Measurements from ENCODE around the gene SPNS2. TPM values are rescaled to one million over a fixed set of nuclear protein-coding genes. Genes with fewer than 3 reads are reported as not detected.

Gene SPNS2
- total RNA-seq, 1 donor from 2014 or later = 0.34 TPM

DNA sequence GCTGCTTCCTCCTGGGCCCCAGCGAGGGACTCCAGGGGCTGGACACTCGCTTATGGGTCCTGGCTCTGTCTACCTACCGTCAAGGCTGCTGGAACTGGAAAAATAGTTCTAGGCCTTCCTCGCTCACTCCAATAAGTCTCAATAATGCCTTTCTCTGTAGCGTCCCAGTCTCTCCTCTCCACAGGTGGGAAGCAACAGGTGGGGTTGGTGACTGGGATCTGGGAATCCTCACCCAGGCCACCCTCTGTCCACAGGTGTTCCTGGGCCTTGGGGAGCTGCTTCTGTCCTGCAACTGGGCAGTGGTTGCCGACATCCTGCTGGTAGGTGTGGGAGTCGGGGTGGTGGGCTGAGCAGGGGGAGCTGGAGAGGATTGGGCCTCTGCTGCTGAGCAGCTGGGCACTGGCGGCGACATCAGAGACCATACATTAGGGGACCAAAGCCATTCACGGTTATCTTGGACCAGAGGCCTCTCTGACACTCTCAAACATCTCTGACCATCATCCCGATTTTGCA lies 20.3 kb upstream of the SPNS2 start:
- Mint-ChIP-seq H3K9me3 (no peaks in the 10 kb centered on the region), H3K4me3 (peak overlapping the region; percentile 48), H3K27me3 (ENCODE audit: insufficient read depth, low read depth) (peaks cover 4% of the 10 kb centered on the region), H3K36me3 (no peaks in the 10 kb centered on the region), H3K4me1 (peaks cover 33% of the 10 kb centered on the region), H3K27ac (no peak overlapping the region)
- Histone ChIP-seq H3K4me3 (no peak overlapping the region), H3F3A (ENCODE audit: low read depth) (peaks cover 8% of the 10 kb centered on the region), H2AFZ (replicated peaks) (no peak overlapping the region), H3K4me1 (peaks cover 35% of the 10 kb centered on the region), H3K79me2 (ENCODE audit: low read depth) (no peaks in the 10 kb centered on the region), H3K4me2 (no peak overlapping the region), H3K9ac (no peak overlapping the region), H3K27ac (peak overlapping the region; percentile 58), H4K20me1 (ENCODE audit: low read depth) (no peaks in the 10 kb centered on the region), H3K27me3 (no peaks in the 10 kb centered on the region), H3K9me3 (ENCODE audit: low read depth) (no peaks in the 10 kb centered on the region), H3K36me3 (no peaks in the 10 kb centered on the region)
- DNase-seq (ENCODE audit: low spot score) = no peak
- no peak for TF ChIP-seq EZH2 (IDR thresholded peaks at IDR 0.05)
- TF ChIP-seq, protein P1, sequence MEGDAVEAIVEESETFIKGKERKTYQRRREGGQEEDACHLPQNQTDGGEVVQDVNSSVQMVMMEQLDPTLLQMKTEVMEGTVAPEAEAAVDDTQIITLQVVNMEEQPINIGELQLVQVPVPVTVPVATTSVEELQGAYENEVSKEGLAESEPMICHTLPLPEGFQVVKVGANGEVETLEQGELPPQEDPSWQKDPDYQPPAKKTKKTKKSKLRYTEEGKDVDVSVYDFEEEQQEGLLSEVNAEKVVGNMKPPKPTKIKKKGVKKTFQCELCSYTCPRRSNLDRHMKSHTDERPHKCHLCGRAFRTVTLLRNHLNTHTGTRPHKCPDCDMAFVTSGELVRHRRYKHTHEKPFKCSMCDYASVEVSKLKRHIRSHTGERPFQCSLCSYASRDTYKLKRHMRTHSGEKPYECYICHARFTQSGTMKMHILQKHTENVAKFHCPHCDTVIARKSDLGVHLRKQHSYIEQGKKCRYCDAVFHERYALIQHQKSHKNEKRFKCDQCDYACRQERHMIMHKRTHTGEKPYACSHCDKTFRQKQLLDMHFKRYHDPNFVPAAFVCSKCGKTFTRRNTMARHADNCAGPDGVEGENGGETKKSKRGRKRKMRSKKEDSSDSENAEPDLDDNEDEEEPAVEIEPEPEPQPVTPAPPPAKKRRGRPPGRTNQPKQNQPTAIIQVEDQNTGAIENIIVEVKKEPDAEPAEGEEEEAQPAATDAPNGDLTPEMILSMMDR (IDR thresholded peaks at IDR 0.05) = no peak
- no peak for TF ChIP-seq EZH2phosphoT487 (IDR thresholded peaks at IDR 0.05)

- peaks cover 8% of the 10 kb centered on the region for H3F3A ChIP-seq (ENCODE audit: low read depth)
- no peaks in the 10 kb centered on the region for H3K36me3 Mint-ChIP-seq
- no peak for DNase-seq (ENCODE audit: low spot score)
- H3K27me3 ChIP-seq = no peaks in the 10 kb centered on the region
- no peak overlapping the region for H2AFZ ChIP-seq (replicated peaks)
- H3K27me3 Mint-ChIP-seq (ENCODE audit: insufficient read depth, low read depth) = peaks cover 4% of the 10 kb centered on the region
- no peaks in the 10 kb centered on the region for H4K20me1 ChIP-seq (ENCODE audit: low read depth)
- H3K4me1 ChIP-seq = peaks cover 35% of the 10 kb centered on the region
- peaks cover 33% of the 10 kb centered on the region for H3K4me1 Mint-ChIP-seq
- no peak overlapping the region for H3K4me3 Mint-ChIP-seq
- H3K4me2 ChIP-seq = no peak overlapping the region
- H3K27ac ChIP-seq = no peak overlapping the region
- TF ChIP-seq EZH2phosphoT487 (IDR thresholded peaks at IDR 0.05) = no peak
- TF ChIP-seq, protein P1 (IDR thresholded peaks at IDR 0.05) = no peak
- no peak for TF ChIP-seq EZH2 (IDR thresholded peaks at IDR 0.05)
- H3K9ac ChIP-seq = no peak overlapping the region
- no peak overlapping the region for H3K27ac Mint-ChIP-seq
- H3K4me3 ChIP-seq = no peak overlapping the region
- no peaks in the 10 kb centered on the region for H3K9me3 Mint-ChIP-seq
- H3K36me3 ChIP-seq = no peaks in the 10 kb centered on the region
- H3K9me3 ChIP-seq (ENCODE audit: low read depth) = no peaks in the 10 kb centered on the region
- H3K79me2 ChIP-seq (ENCODE audit: low read depth) = no peaks in the 10 kb centered on the region
These were observed 19.2 kb upstream of the SPNS2 start for GRCh38 chr17:4479340-4479981.

DNA sequence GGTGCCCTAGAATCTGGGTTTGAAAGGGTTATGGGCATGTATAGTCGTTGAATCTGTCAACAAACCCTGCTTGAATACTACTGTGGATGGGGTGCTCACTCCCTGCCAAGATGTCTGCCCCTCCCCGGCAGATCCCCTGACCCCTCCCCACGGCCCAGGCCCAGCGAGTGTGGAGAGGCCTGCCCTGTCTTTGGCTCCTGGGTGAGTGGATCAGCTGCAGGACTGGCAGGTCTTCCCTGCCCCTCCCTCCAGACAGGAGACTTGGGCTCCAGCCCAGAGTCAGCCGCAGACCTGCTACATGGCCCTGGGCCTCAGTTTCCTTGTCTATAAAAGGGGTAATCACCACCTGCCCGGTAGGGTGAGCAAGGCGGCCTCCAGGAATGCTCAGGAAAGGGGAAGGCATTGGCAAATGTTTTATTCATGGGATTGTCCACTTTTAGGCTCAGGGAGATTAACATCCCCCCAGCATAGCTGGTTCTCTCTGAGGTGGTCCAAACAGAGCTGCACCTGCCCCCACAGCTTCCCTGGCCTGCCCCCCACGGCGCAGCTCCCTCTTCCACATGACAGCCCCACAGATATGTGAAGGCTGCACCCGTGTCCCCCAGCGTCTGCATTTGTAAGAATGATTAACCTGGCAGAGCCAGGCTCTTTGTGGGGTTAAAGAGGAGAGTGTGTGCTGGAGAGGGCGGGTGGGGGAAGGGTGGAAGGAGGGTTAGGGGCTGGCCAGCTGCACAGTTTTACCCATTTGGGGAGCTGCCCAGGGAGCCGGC lies 18.5 kb upstream of the SPNS2 start:
- H3K4me2 ChIP-seq = peak overlapping the region; percentile 59
- Mint-ChIP-seq H3K27me3 (ENCODE audit: insufficient read depth, low read depth) (peaks cover 4% of the 10 kb centered on the region), H3K9me3 (no peaks in the 10 kb centered on the region), H3K36me3 (no peaks in the 10 kb centered on the region), H3K4me3 (no peak overlapping the region), H3K4me1 (peaks cover 28% of the 10 kb centered on the region), H3K27ac (no peak overlapping the region)
- H3K9ac ChIP-seq = no peak overlapping the region
- peak; percentile 37 for DNase-seq (ENCODE audit: low spot score)
- H3K4me3 ChIP-seq = peak overlapping the region; percentile 4
- no peaks in the 10 kb centered on the region for H4K20me1 ChIP-seq (ENCODE audit: low read depth)
- H3K9me3 ChIP-seq (ENCODE audit: low read depth) = no peaks in the 10 kb centered on the region
- TF ChIP-seq, protein P1 (IDR thresholded peaks at IDR 0.05) = no peak
- no peak for TF ChIP-seq EZH2phosphoT487 (IDR thresholded peaks at IDR 0.05)
- TF ChIP-seq EZH2 (IDR thresholded peaks at IDR 0.05) = no peak
- peak overlapping the region; percentile 76 for H2AFZ ChIP-seq (replicated peaks)
- H3K27me3 ChIP-seq = no peaks in the 10 kb centered on the region
- no peaks in the 10 kb centered on the region for H3K79me2 ChIP-seq (ENCODE audit: low read depth)
- H3K36me3 ChIP-seq = no peaks in the 10 kb centered on the region
- no peak overlapping the region for H3K27ac ChIP-seq
- peaks cover 35% of the 10 kb centered on the region for H3K4me1 ChIP-seq
- peaks cover 8% of the 10 kb centered on the region for H3F3A ChIP-seq (ENCODE audit: low read depth)

Data from neural progenitor cell (in vitro differentiated cells).